Mesodermal cell (in vitro differentiated cells): ENCODE data around the gene RBM11.

Source experiments
- H3K27ac ChIP-seq: 2 replicates; pipeline ENCODE4 v1.7.0; 2013; ENCODE audit warnings: mild to moderate bottlenecking, low read depth, low read length, moderate library complexity; ENCODE audit not compliant: severe bottlenecking
- H3K36me3 ChIP-seq: 2 replicates; pipeline ENCODE4 v1.7.1; 2013; ENCODE audit warnings: mild to moderate bottlenecking, low read length, moderate library complexity; ENCODE audit not compliant: control insufficient read depth, insufficient read depth
- H3K4me1 ChIP-seq: one replicate; pipeline ENCODE4 v1.7.1; 2013; ENCODE audit warnings: mild to moderate bottlenecking, low read length; ENCODE audit not compliant: insufficient read depth, control insufficient read depth, poor library complexity, severe bottlenecking
- H3K4me3 ChIP-seq: 2 replicates; pipeline ENCODE4 v1.7.0; 2013; ENCODE audit warnings: low read length, control low read depth, mild to moderate bottlenecking; ENCODE audit not compliant: insufficient read depth, poor library complexity, severe bottlenecking; ENCODE audit errors: extremely low read depth
- H3K9me3 ChIP-seq: 2 replicates; pipeline ENCODE4 v1.7.1; 2013; ENCODE audit warnings: mild to moderate bottlenecking, low read length, moderate library complexity; ENCODE audit not compliant: control insufficient read depth
- WGBS, 2 experiments: methylation state at CpG; one replicate each; pipeline ENCODE4 v1.1.5; 2013; ENCODE audit warnings: missing lambda C conversion rate in 2 of 2; ENCODE audit not compliant: insufficient coverage in 2 of 2; 5-methylcytosine and 5-hydroxymethylcytosine counted together

Gene RBM11

GRCh38 chr21:14243461-14243860, 27.5 kb downstream of the RBM11 start:
- Histone ChIP-seq H3K4me3 (no peak overlapping the region), H3K36me3 (no peaks in the 10 kb centered on the region), H3K27ac (no peak overlapping the region), H3K4me1 (peaks cover 3% of the 10 kb centered on the region), H3K9me3 (no peaks in the 10 kb centered on the region)
- 63% methylated on average over 1 of the region's 1 CpG; no CpG with 5 or more reads in 1 of the 2 experiments for WGBS, 2 experiments

- Histone ChIP-seq H3K36me3 (no peaks in the 10 kb centered on the region), H3K4me3 (no peak overlapping the region), H3K27ac (no peak overlapping the region), H3K9me3 (no peaks in the 10 kb centered on the region), H3K4me1 (peaks cover 3% of the 10 kb centered on the region)
- WGBS, 2 experiments: 69% methylated on average over 2 of the region's 2 CpGs; no CpG with 5 or more reads in 1 of the 2 experiments
These were observed 27.9 kb downstream of the RBM11 start for GRCh38 chr21:14243874-14244273.

- Histone ChIP-seq H3K36me3 (no peaks in the 10 kb centered on the region), H3K27ac (no peak overlapping the region), H3K4me3 (no peak overlapping the region), H3K4me1 (peaks cover 3% of the 10 kb centered on the region), H3K9me3 (no peaks in the 10 kb centered on the region)
These were observed 29.0 kb downstream of the RBM11 start for GRCh38 chr21:14244911-14245310.

GRCh38 chr21:14245711-14246110, 29.8 kb downstream of the RBM11 start:
- no peak overlapping the region for H3K4me3 ChIP-seq
- H3K9me3 ChIP-seq: no peaks in the 10 kb centered on the region
- H3K4me1 ChIP-seq: peaks cover 3% of the 10 kb centered on the region
- H3K27ac ChIP-seq: no peak overlapping the region
- no peaks in the 10 kb centered on the region for H3K36me3 ChIP-seq

GRCh38 chr21:14251336-14251735, 35.4 kb downstream of the RBM11 start:
- no peaks in the 10 kb centered on the region for H3K9me3 ChIP-seq
- no CpG with 5 or more reads among the region's 1 CpG for WGBS, 2 experiments

GRCh38 chr21:14259747-14260146, 43.8 kb downstream of the RBM11 start:
- H3K27ac ChIP-seq: no peak overlapping the region
- no peaks in the 10 kb centered on the region for H3K4me1 ChIP-seq
- H3K36me3 ChIP-seq: no peaks in the 10 kb centered on the region
- no peak overlapping the region for H3K4me3 ChIP-seq
- H3K9me3 ChIP-seq: no peaks in the 10 kb centered on the region
- WGBS, 2 experiments: 19 to 23% methylated on average over 2 of the region's 3 CpGs

More at GRCh38 chr21:14251336-14251735, 35.4 kb downstream of the RBM11 start:
- H3K27ac ChIP-seq: no peak overlapping the region
- no peaks in the 10 kb centered on the region for H3K4me1 ChIP-seq
- H3K36me3 ChIP-seq: no peaks in the 10 kb centered on the region
- H3K4me3 ChIP-seq: no peak overlapping the region

GRCh38 chr21:14260174-14260764, 44.3 kb downstream of the RBM11 start:
- H3K4me1 ChIP-seq: no peaks in the 10 kb centered on the region
- WGBS, 2 experiments: no CpG with 5 or more reads among the region's 1 CpG

GRCh38 chr21:14262039-14262438, 46.1 kb downstream of the RBM11 start:
- WGBS, 2 experiments: no CpG with 5 or more reads among the region's 1 CpG
- H3K4me1 ChIP-seq: no peaks in the 10 kb centered on the region
- no peaks in the 10 kb centered on the region for H3K9me3 ChIP-seq
- H3K36me3 ChIP-seq: no peaks in the 10 kb centered on the region
- no peak overlapping the region for H3K27ac ChIP-seq
- H3K4me3 ChIP-seq: no peak overlapping the region

More at GRCh38 chr21:14260174-14260764, 44.3 kb downstream of the RBM11 start:
- H3K27ac ChIP-seq: no peak overlapping the region
- no peak overlapping the region for H3K4me3 ChIP-seq
- no peaks in the 10 kb centered on the region for H3K9me3 ChIP-seq
- H3K36me3 ChIP-seq: no peaks in the 10 kb centered on the region

GRCh38 chr21:14263879-14264278, 47.9 kb downstream of the RBM11 start:
- WGBS, 2 experiments: 67 to 92% methylated on average over 1 of the region's 1 CpG
- Histone ChIP-seq H3K4me3 (no peak overlapping the region), H3K36me3 (no peaks in the 10 kb centered on the region), H3K27ac (no peak overlapping the region), H3K9me3 (no peaks in the 10 kb centered on the region), H3K4me1 (no peaks in the 10 kb centered on the region)

GRCh38 chr21:14265023-14265422, 49.1 kb downstream of the RBM11 start:
- Histone ChIP-seq H3K36me3 (no peaks in the 10 kb centered on the region), H3K4me3 (no peak overlapping the region), H3K4me1 (no peaks in the 10 kb centered on the region), H3K9me3 (no peaks in the 10 kb centered on the region), H3K27ac (no peak overlapping the region)
- no CpG with 5 or more reads among the region's 2 CpGs for WGBS, 2 experiments

GRCh38 chr21:14267076-14267475, 51.1 kb downstream of the RBM11 start:
- H3K9me3 ChIP-seq: no peaks in the 10 kb centered on the region

More at GRCh38 chr21:14267076-14267475, 51.1 kb downstream of the RBM11 start:
- Histone ChIP-seq H3K4me3 (no peak overlapping the region), H3K27ac (no peak overlapping the region), H3K4me1 (no peaks in the 10 kb centered on the region), H3K36me3 (no peaks in the 10 kb centered on the region)
